Stimulated activated CD4-positive, alpha-beta T cell treated with anti-CD3 and anti-CD28 coated beads, Interleukin-15, amount 100 ng/mL, for 1 hour (primary cell): Measurements from ENCODE around the gene C16orf92.
A peak's percentile ranks its signal among the peaks of the same experiment; 100 is the strongest.
"Not testable (repeated sequence)": the region's sequence is repeated elsewhere in the genome, so short reads cannot be mapped to it uniquely, and the experiment has no call there.

Experiments used
- DNase-seq, 2 donors: peaks; one replicate each; pipeline ENCODE4 v3.0.0-alpha.2; 2020; ENCODE audit warnings: low read depth in 1 of 2, low spot score in 1 of 2

The C16orf92 gene

DNA sequence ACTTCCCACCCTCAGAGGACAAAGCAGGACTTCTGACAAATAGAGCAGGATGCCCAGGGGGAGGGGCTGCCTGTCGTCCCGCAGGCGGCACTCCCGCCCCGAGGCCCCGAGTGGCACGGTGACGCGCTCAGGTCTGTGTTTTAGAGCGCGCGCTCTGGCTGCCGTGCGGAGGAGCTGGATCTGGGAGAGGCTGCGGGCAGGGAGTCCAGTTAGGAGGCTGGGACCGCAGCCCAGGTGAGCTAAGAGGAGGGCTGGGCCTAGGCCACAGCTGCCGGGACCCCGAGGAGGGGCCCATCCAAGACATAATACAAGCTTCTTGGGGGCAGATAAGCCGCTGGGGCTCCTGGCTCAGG is 18.6 kb upstream of the C16orf92 start:
- no peak for DNase-seq

- DNase-seq, result no peak
These were observed 18.2 kb upstream of the C16orf92 start for GRCh38 chr16:30004811-30005242.

DNA sequence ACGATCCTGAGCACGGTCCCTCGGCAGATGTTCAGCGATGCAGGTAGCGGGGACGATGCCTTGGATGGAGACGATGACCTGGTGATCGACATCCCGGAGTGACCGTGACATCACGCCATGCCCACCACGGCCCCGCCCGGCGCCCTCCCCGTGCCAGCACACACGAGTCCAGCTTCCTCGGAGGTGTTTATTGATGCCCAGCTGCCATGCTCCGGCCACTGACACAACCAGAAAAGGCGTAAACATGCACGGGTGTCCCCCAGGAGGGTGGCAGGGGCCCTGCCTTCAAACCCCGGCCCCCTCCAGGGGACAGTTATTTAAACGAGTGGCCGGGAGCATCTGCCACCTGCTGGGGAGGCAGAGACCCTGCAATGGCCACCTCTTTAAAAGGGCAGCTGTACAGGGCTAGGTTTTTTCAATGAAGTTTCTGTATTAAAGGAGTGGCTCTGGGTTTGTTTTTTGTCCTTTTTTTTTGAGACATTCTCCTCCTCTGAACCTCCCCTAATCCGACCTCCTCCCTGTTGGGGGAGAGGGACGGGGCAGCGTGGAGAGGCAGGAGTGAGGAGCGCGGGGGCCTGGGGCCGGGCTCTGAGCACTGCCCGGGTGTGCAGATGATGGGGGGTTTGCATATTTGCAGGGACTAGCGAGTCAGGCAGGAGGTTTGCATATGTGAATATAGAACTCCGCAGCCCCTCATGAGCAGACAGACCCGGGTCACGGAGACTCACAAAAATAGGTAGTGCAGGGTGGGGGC is 17.5 kb upstream of the C16orf92 start:
- DNase-seq, result peak in 1 of 2 donors; percentile 24

- no peak for DNase-seq
These were observed 16.9 kb upstream of the C16orf92 start for GRCh38 chr16:30006095-30006473.

DNA sequence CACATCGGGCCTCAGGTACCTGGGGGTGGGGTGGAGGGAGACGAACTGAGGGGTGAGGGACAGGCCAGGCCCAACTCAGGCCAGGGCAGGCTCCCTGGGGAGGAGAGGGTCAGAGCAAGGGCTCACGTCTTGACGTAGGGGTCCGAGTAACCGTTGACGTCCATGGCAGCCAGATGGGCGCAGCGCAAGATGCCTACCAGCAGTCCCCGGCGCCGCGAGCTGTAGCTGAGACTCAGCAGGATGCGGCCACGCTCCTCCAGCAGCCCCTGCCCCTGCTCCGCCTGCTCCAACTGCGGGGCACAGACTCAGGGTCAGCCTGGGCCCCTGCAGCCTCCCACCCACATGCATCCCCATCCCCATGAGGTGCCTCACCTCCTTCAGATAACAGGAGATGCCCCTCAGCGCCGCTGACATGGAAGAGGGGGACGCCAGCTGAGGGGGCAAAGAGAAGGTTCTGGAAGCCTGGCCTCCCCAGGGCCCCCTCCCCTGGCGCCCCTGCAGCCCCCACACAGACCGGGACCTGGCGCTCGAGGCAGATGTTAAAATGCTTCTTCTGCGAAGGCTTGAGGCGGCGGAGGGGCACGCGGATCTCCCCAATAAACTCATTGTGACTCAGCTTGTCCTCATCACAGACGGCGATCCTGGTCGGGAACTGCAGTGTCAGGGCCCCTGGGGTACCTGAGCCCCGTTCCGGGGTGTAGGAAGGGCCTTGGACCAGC is 16.2 kb upstream of the C16orf92 start:
- no peak for DNase-seq

- no peak for DNase-seq
These were observed 15.6 kb upstream of the C16orf92 start for GRCh38 chr16:30007378-30007895.

DNA sequence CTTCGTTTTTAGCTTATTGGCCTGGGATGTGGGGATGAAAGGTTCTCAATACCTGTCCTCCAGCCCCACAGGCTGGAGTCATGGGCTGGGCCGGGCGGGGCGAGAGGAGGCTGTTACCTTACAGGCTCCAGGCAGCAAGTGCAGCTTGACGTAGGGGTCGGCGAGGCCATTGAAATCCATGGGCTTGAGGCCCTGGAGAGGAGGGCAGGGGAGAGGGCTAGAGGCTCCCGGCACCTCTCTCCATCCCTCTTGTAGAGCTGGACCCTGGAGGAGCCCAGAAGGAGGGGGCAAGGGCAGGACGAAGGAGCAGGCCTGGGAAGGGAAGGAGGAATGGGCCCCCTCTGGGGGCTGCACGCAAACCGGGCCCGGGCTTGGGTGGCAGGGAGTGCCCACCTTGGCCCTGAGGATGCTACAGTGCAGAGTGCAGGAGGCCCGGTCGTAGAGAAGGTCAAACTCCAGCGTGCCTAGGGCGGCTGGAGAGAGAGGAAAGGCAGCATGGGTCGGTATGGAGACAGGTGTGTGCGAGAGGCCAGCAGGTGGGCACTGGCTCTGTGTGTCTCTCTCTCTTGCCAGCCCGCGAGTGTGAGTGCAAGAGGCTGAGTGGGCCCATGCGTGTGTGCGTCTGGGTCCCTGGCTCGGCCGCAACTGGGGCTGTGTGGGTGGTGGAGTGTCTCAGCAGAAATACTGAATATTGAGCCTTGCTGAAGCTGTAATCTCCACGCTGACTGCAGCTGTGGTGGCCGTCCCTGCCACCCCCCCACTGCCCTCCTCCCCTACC is 13.7 kb upstream of the C16orf92 start:
- DNase-seq, result no peak

GRCh38 chr16:30009990-30010843 is 12.8 kb upstream of the C16orf92 start:
- no peak for DNase-seq

DNA sequence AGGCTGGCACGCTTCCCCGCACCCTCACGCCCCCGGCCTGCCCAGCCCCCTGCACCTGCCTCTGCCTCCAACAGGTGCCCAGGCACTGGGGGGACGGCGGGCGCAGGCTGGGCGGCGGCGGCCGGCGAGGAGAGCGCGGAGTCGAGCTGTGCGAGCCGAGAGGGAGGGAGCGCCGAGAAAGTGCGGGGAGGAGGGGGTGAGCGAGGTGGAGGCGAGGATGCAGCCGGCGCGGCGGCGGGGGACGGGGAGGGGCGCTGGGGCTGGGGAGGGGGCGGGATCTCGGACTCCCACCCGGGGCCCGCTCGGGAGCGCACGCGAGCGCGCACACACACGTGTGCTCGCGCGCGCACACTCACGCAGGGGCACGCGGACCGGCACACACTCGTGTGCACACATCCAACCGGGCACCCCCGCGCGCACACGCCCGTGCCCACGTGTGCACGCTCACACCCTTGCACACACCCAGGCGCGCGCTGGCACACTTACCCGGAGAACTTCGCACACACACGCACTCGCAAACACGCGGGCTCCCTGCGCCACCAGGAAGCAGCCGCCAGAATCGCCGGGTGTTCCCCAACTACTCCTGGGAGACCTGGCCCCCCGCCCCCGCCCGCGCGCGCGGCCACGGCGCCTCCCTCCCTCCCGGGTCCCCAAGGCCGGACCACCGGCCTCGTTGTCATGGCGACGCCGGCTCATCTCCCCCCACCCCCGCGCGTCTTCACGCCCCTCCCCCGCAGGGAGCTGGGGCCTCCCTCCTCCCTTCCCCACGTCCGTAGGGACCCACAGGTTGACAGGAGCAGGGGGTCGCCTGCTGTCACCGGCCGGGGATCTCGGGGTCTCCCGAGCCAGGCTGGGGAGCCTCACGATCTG is 11.9 kb upstream of the C16orf92 start, which contains the start of gene DOC2A:
TSS of gene DOC2A (minus strand) at position 184 of the 870 bp plus-strand sequence. CDS start 805 bp downstream, outside the sequence.
- peak in 1 of 2 donors; percentile 25 for DNase-seq

DNA sequence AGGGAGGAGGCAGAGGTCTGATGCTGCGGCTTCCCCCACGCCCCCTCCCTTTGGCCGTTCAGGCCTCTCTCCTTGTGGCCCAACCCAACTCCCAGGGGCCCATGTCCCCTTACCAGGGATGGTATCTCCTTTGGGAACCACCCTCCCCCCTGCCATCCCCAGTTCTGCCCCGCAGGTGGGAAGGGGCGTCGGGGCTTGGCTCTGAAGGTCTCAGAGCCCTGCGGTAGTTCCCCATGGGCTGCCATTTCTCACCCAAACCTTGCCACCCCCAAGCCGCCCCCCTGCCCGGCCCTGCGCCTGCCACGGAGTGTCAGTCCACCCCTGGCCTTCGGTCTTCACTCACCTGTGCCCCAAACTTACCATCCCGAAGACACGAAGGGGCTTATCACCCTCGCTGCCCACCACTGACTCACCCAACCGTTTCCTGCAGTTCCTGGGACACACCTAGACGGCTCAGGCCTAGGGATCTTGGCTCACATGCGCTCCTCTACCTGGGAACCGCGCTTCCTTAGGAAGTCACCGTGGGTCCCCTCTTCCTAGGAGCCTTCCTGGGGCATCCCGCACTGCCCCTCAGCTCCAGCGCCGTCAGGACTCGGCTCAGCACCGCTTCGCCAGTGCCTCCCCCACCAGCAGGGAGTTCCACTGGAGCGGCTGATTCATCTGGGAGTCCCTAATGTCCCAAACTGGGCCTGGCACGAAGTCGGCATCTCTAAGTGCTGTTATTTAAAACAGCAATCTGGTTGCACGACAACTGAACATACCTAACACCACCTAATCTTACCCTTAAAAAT is 11.1 kb upstream of the C16orf92 start:
- no peak for DNase-seq

- not testable (repeated sequence) for DNase-seq
These were observed 10.4 kb upstream of the C16orf92 start for GRCh38 chr16:30012598-30012997.

DNA sequence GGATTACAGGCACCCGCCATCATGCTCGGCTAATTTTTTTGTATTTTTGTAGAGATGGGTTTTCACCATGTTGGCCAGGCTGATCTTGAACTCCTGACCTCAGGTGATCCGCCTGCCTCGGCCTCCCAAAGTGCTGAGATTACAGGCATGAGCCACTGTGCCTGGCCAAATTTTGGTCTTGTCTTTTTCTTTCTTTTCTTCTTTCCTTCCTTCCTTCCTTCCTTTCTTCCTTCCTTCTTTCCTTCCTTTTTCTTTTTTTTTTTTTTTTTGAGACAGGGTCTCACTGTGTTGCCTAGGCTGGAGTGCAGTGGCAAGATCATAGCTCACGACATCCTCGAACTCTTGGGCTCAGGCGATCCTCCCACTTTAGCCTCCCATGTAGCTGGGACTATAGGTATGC is 7.5 kb upstream of the C16orf92 start:
- not testable (repeated sequence) for DNase-seq

GRCh38 chr16:30016555-30017276 is 6.3 kb upstream of the C16orf92 start:
- DNase-seq, result no peak

DNA sequence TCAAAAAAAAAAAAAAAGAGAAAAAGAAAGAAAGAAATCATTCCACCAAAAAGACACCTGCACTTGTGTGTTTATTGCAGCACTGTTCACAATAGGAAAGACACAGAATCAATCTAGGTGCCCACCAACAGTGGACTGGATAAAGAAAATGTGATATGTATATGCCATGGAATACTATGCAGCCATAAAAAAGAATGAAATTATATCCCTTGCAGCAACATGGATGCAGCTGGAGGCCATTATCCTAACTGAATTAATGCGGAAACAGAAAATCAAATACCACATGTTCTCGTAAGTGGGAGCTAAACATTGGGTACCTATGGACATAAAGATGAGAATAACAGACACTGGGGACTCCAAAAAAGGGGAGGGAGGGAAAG is 5.7 kb upstream of the C16orf92 start:
- no peak for DNase-seq

DNA sequence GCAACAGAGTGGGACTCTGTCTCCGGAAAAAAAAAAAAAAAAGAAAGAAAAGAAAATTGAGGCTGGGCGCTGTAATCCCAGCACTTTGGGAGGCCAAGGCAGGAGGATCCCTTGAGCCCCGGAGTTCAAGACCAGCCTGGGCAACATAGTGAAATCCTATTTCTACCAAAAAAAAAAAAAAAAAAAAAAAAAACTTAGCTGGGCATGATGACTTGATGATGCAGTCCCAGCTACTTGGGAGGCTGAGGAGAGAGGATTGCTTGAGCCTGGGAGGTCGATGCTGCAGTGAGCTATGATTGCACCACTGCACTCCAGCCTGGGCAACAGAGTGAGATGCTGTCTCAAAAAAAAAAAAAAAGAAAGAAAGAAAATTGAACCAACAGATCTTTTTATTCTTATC is 5.1 kb upstream of the C16orf92 start:
- not testable (repeated sequence) for DNase-seq

DNA sequence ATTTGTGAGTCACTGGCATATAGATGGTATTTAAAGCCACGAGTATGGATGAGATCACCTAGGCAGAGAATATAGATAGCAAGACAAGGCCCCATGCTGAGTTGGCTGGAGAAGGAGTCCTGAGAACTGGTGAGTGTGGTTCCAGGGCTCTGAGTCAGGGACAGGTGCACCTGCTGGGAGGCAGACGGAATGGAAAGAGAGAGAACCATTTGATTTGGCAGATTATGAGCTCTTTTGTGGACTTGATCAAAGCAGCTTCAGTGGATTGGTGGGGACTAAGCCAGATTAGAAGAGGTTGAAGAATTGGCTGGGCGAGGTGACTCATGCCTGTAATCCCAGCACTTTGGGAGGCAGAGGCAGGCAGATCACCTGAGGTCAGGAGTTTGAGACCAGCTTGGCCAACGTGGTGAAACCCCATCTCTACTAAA is 4.3 kb upstream of the C16orf92 start:
- no peak for DNase-seq

GRCh38 chr16:30023586-30023985 is 588 bp downstream of the C16orf92 start:
- DNase-seq, result no peak

- DNase-seq, result no peak
These were observed 1.5 kb downstream of the C16orf92 start for GRCh38 chr16:30024451-30024850.
